Activated CD4-positive, alpha-beta T cell treated with anti-CD3 and anti-CD28 coated beads for 36 hours (primary cell): ENCODE results near the gene CCSER2. TPM values are rescaled to one million over a fixed set of nuclear protein-coding genes. Genes with fewer than 3 reads are reported as not detected.
A peak's percentile ranks its signal among the peaks of the same experiment; 100 is the strongest.
"Not testable (repeated sequence)": the region's sequence is repeated elsewhere in the genome, so short reads cannot be mapped to it uniquely, and the experiment has no call there.

Source experiments
- ATAC-seq: fragments of 200-7000 bp; cut with Tn5 transposase; one replicate; pipeline ENCODE4 v1.10.0; 2021; ENCODE audit warnings: mild to moderate bottlenecking, moderate library complexity
- CTCF ChIA-PET: fragments of 350-600 bp; sonication (Branson Sonifier 250); formaldehyde crosslinking; loops from one replicate; lab custom pipeline; 2021; ENCODE audit warnings: antibody characterized with exemption; lab: Charles Lee
- POLR2A ChIA-PET: fragments of 350-600 bp; sonication (Branson Sonifier 250); formaldehyde crosslinking; loops from one replicate; lab custom pipeline; 2021; ENCODE audit warnings: antibody characterized with exemption, inconsistent platforms; lab: Charles Lee
- DNase-seq: peaks from one replicate; pipeline ENCODE4 v3.0.0-alpha.2; 2020
- H3K27ac Mint-ChIP-seq: one replicate; pipeline ENCODE4 v1.8.0; 2021; ENCODE audit warnings: mixed read lengths
- H3K27me3 Mint-ChIP-seq: one replicate; pipeline ENCODE4 v1.8.0; 2021; ENCODE audit warnings: mixed read lengths
- H3K36me3 Mint-ChIP-seq: one replicate; pipeline ENCODE4 v1.8.0; 2021; ENCODE audit warnings: low read depth, mixed read lengths
- H3K4me1 Mint-ChIP-seq: one replicate; pipeline ENCODE4 v1.8.0; 2021; ENCODE audit warnings: mixed read lengths
- H3K4me3 Mint-ChIP-seq: one replicate; pipeline ENCODE4 v1.8.0; 2021; ENCODE audit warnings: mild to moderate bottlenecking, moderate library complexity, mixed read lengths
- H3K9me3 Mint-ChIP-seq: one replicate; pipeline ENCODE4 v1.8.0; 2021; ENCODE audit warnings: low read depth, mixed read lengths
- intact Hi-C, 2 experiments: fragments of 100-400 bp; cut with DNase I in 1 of 2; cut with micrococcal nuclease in 1 of 2; formaldehyde crosslinking; loops; one replicate each; pipeline versions ENCODE4 v1.14.2 to v1.15.1; 2022 to 2024; cut with DNase I, micrococcal nuclease
- total RNA-seq, 2 experiments: library from RNA; stranded (reverse); gene quantifications; one replicate each; pipeline ENCODE4 v1.2.3, GENCODE V29; 2021

The CCSER2 gene
- total RNA-seq, 2 experiments from 2014 or later, result 61.2 to 85.2 TPM

GRCh38 chr10:84344526-84344925 lies 16.1 kb downstream of the CCSER2 start:
- no peaks in the 10 kb centered on the region for H3K27me3 Mint-ChIP-seq
- H3K9me3 Mint-ChIP-seq, result no peaks in the 10 kb centered on the region
- POLR2A ChIA-PET, result interaction anchor here (0.7 kb wide), 1 partner anchor 10 kb away, joined by 3 read pairs; no protein-coding TSS in a partner anchor
- CTCF ChIA-PET, result interaction anchor here (0.7 to 1.9 kb wide), 7 partner anchors 9 to 196 kb away, joined by 3 to 9 read pairs (median 3); no protein-coding TSS in a partner anchor
- peak overlapping the region; percentile 8 for H3K27ac Mint-ChIP-seq
- peaks cover 30% of the 10 kb centered on the region for H3K36me3 Mint-ChIP-seq
- H3K4me1 Mint-ChIP-seq, result peaks cover 67% of the 10 kb centered on the region
- peak; percentile 17 for DNase-seq
- no peak overlapping the region for H3K4me3 Mint-ChIP-seq
- intact Hi-C loops, result no loop called here
- ATAC-seq, result no peak

- ATAC-seq, CTCF ChIA-PET, H3K27ac Mint-ChIP-seq, H3K4me3 Mint-ChIP-seq, intact Hi-C loops, POLR2A ChIA-PET, H3K9me3 Mint-ChIP-seq, DNase-seq, H3K27me3 Mint-ChIP-seq: not testable (repeated sequence)
- H3K4me1 Mint-ChIP-seq, result peaks cover 58% of the 10 kb centered on the region
- H3K36me3 Mint-ChIP-seq, result peaks cover 18% of the 10 kb centered on the region
Measured at GRCh38 chr10:84347575-84348002, 19.2 kb downstream of the CCSER2 start.

DNA sequence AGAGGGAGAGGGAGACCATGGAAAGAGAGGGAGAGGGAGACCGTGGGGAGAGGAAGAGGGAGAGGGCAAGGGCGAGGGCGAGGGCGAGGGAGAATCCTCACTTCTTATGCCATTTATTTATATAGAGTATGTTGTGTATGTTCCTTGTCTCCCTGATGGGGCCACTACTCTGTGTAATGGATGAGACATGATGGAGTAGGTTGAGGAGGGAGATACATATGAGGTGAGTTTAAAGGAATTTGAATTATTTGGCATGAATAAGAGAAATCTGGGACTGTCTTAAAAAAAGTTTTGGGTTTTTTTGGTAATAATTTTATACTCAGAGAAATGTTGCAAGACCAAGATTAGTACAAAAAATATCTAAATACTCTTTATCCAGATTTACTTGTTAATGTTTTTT lies 20.1 kb downstream of the CCSER2 start:
- peaks cover 58% of the 10 kb centered on the region for H3K4me1 Mint-ChIP-seq
- ChIA-PET CTCF (interaction anchor here (1.9 kb wide), 1 partner anchor 10 kb away, joined by 8 read pairs; no protein-coding TSS in a partner anchor), POLR2A (no interaction called here)
- DNase-seq, result no peak
- no peaks in the 10 kb centered on the region for H3K9me3 Mint-ChIP-seq
- H3K27ac Mint-ChIP-seq, result no peak overlapping the region
- no peak overlapping the region for H3K4me3 Mint-ChIP-seq
- no peaks in the 10 kb centered on the region for H3K27me3 Mint-ChIP-seq
- ATAC-seq, result no peak
- intact Hi-C loops, result no loop called here
- H3K36me3 Mint-ChIP-seq, result peaks cover 18% of the 10 kb centered on the region

- DNase-seq (no peak), ATAC-seq (no peak)
- peaks cover 18% of the 10 kb centered on the region for H3K36me3 Mint-ChIP-seq
- no peak overlapping the region for H3K27ac Mint-ChIP-seq
- H3K27me3 Mint-ChIP-seq, result no peaks in the 10 kb centered on the region
- H3K4me3 Mint-ChIP-seq, result no peak overlapping the region
- ChIA-PET POLR2A (no interaction called here), CTCF (interaction anchor here (1.9 to 2.4 kb wide), 2 partner anchors 10 to 188 kb away, joined by 8 to 15 read pairs; no protein-coding TSS in a partner anchor)
- peaks cover 58% of the 10 kb centered on the region for H3K4me1 Mint-ChIP-seq
- no peaks in the 10 kb centered on the region for H3K9me3 Mint-ChIP-seq
- intact Hi-C loops, result no loop called here
Measured at GRCh38 chr10:84348860-84349259, 20.5 kb downstream of the CCSER2 start.

- H3K9me3 Mint-ChIP-seq, result no peaks in the 10 kb centered on the region
Measured at GRCh38 chr10:84352251-84352842, 24.0 kb downstream of the CCSER2 start.

DNA sequence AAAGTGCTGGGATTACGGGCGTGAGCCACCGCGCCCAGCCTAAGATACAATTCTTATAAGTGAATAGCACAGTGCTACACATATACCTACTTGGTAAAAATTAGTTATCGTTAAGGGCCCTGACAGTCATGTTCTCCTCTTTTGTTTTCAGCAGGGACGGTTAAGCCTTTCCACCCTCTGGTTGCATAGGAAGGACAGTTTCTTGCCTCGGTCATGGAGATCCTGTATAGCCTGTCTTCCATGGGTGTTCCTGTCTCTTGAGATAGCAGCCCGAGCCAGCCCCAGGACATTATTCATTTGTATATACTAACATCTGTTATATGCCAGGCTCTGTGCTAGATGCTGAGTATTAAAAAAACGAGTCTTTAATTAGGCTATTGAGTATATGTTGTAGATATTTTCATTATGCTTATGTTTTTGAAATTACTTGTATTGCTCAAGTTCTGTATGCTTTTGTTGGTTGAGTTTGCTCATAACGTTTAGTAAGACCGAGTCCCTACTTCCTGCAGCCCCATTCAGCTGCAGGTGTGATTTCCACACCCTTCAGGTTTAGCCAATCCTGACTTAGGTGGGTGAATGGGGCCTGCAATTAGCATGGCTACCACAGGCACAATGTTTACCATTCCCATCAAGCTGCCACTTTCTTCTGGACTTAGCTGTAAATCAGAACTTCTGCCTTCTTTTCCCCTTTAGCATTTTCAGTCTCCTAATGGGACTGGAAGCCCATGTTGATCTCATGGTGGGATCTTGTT lies 24.8 kb downstream of the CCSER2 start:
- CTCF ChIA-PET, result interaction anchor here (0.7 to 5.4 kb wide), 20 partner anchors 8 to 184 kb away, joined by 3 to 34 read pairs (median 4); partner anchors contain the start of gene CCSER2
- intact Hi-C loops, result loop anchor here (2.0 kb wide), 1 partner anchor 22 kb away; no protein-coding TSS in a partner anchor
- Mint-ChIP-seq H3K4me3 (no peak overlapping the region), H3K4me1 (peaks cover 78% of the 10 kb centered on the region), H3K36me3 (peaks cover 3% of the 10 kb centered on the region), H3K9me3 (no peaks in the 10 kb centered on the region), H3K27ac (no peak overlapping the region), H3K27me3 (no peaks in the 10 kb centered on the region)
- DNase-seq, result no peak
- POLR2A ChIA-PET, result interaction anchor here (0.6 kb wide), 1 partner anchor 45 kb away, joined by 3 read pairs; no protein-coding TSS in a partner anchor
- ATAC-seq, result peak; percentile 27

More at GRCh38 chr10:84352251-84352842, 24.0 kb downstream of the CCSER2 start:
- POLR2A ChIA-PET, result no interaction called here
- H3K4me3 Mint-ChIP-seq, result no peak overlapping the region
- H3K36me3 Mint-ChIP-seq, result peaks cover 8% of the 10 kb centered on the region
- intact Hi-C loops, result loop anchor here (1.0 to 2.0 kb wide), 2 partner anchors 22 to 185 kb away; no protein-coding TSS in a partner anchor
- peaks cover 74% of the 10 kb centered on the region for H3K4me1 Mint-ChIP-seq
- DNase-seq, result peak; percentile 85
- CTCF ChIA-PET, result interaction anchor here (0.5 to 5.4 kb wide), 27 partner anchors 9 to 205 kb away, joined by 3 to 34 read pairs (median 4); no protein-coding TSS in a partner anchor
- peak; percentile 88 for ATAC-seq
- H3K27ac Mint-ChIP-seq, result no peak overlapping the region
- no peaks in the 10 kb centered on the region for H3K27me3 Mint-ChIP-seq

DNA sequence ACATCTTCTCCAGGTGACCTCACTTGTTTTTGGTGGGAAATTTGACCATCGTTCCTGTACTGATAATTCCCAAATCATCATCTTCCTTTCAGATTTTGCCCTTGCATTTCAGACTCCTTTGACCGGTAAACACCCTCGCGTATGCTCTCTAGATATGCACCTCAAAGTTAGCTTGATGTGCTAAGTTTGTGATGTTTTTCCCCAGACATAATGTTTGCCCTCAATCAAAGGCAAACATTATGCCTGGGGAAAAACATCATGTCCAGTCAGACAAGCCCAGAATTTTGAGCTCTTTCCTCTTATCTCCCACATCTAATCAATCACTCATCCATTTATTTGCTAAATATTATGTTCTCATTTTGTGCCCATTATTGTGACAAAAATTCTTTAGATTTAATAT lies 26.2 kb downstream of the CCSER2 start:
- ChIA-PET CTCF (interaction anchor here (0.6 to 5.4 kb wide), 6 partner anchors 13 to 183 kb away, joined by 3 to 34 read pairs (median 4); partner anchors contain the start of gene CCSER2), POLR2A (no interaction called here)
- no peaks in the 10 kb centered on the region for H3K27me3 Mint-ChIP-seq
- DNase-seq (no peak), ATAC-seq (no peak)
- peaks cover 2% of the 10 kb centered on the region for H3K36me3 Mint-ChIP-seq
- H3K9me3 Mint-ChIP-seq, result no peaks in the 10 kb centered on the region
- H3K27ac Mint-ChIP-seq, result peak overlapping the region; percentile 1
- intact Hi-C loops, result no loop called here
- H3K4me3 Mint-ChIP-seq, result no peak overlapping the region
- peaks cover 77% of the 10 kb centered on the region for H3K4me1 Mint-ChIP-seq

- no peak for ATAC-seq
- intact Hi-C loops, result no loop called here
- no peaks in the 10 kb centered on the region for H3K9me3 Mint-ChIP-seq
- ChIA-PET CTCF (interaction anchor here (0.6 to 5.4 kb wide), 6 partner anchors 13 to 185 kb away, joined by 3 to 34 read pairs (median 4); no protein-coding TSS in a partner anchor), POLR2A (no interaction called here)
- H3K4me1 Mint-ChIP-seq, result peaks cover 78% of the 10 kb centered on the region
- H3K27ac Mint-ChIP-seq, result peak overlapping the region; percentile 1
- no peak overlapping the region for H3K4me3 Mint-ChIP-seq
- no peaks in the 10 kb centered on the region for H3K27me3 Mint-ChIP-seq
- H3K36me3 Mint-ChIP-seq, result peaks cover 2% of the 10 kb centered on the region
- no peak for DNase-seq
Measured at GRCh38 chr10:84355106-84355505, 26.7 kb downstream of the CCSER2 start.

DNA sequence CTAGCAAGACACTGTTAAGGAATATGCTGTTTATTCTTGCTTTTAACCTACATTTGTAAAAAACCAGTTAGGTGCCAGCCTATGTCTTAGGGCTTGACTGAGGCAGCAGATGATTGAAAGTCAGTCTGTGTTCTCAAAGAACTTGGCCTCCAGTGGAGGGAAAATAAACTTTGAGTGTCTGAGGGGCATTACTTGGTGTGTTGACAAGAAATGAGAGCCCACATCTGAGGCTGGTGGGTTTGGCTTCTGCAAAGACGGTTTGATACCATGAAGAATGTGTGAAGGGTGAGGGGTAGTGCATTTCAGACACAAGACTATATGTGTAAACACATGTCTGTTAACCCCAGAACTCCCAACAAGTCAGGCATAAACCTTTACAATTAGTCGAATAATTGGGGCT lies 28.5 kb downstream of the CCSER2 start:
- POLR2A ChIA-PET, result no interaction called here
- H3K27me3 Mint-ChIP-seq, result no peaks in the 10 kb centered on the region
- ATAC-seq (no peak), DNase-seq (peak; percentile 22)
- H3K4me3 Mint-ChIP-seq, result no peak overlapping the region
- no peaks in the 10 kb centered on the region for H3K9me3 Mint-ChIP-seq
- H3K36me3 Mint-ChIP-seq, result peaks cover 2% of the 10 kb centered on the region
- intact Hi-C loops, result no loop called here
- CTCF ChIA-PET, result interaction anchor here (1.1 to 1.2 kb wide), 3 partner anchors 15 to 180 kb away, joined by 3 to 4 read pairs (median 3); no protein-coding TSS in a partner anchor
- H3K27ac Mint-ChIP-seq, result no peak overlapping the region
- H3K4me1 Mint-ChIP-seq, result peaks cover 89% of the 10 kb centered on the region

DNA sequence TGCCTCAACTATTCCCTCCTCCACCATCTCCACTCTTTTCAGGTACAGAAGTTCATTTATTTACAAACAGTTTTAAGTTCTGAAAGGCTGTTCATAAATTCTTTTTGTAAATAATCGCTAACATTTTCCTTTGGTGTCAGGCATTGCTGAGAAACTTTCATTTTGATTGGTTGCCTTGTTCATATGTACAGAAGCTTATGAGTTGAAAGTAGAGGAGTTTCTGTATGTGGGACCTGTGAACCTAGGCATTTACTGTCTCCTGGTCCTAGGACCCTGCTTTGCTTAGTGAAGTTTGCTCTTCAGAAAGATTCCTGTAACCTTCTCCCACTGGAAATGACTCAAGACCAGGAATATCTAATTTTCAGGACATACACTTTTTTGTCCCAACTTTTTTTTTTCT lies 30.4 kb downstream of the CCSER2 start:
- POLR2A ChIA-PET, result interaction anchor here (0.7 kb wide), 1 partner anchor 25 kb away, joined by 4 read pairs; no protein-coding TSS in a partner anchor
- Mint-ChIP-seq H3K27ac (no peak overlapping the region), H3K27me3 (no peaks in the 10 kb centered on the region), H3K4me1 (peaks cover 86% of the 10 kb centered on the region), H3K4me3 (no peak overlapping the region), H3K36me3 (peaks cover 5% of the 10 kb centered on the region), H3K9me3 (no peaks in the 10 kb centered on the region)
- no peak for DNase-seq
- ATAC-seq, result peak; percentile 63
- intact Hi-C loops, result no loop called here
- CTCF ChIA-PET, result interaction anchor here (0.5 to 1.6 kb wide), 4 partner anchors 16 to 178 kb away, joined by 3 to 4 read pairs (median 4); no protein-coding TSS in a partner anchor
